ENCODE results near the gene USE1.

- no peak for TF ChIP-seq POLR2A (IDR thresholded peaks at IDR 0.05)
- TF ChIP-seq, protein P1, sequence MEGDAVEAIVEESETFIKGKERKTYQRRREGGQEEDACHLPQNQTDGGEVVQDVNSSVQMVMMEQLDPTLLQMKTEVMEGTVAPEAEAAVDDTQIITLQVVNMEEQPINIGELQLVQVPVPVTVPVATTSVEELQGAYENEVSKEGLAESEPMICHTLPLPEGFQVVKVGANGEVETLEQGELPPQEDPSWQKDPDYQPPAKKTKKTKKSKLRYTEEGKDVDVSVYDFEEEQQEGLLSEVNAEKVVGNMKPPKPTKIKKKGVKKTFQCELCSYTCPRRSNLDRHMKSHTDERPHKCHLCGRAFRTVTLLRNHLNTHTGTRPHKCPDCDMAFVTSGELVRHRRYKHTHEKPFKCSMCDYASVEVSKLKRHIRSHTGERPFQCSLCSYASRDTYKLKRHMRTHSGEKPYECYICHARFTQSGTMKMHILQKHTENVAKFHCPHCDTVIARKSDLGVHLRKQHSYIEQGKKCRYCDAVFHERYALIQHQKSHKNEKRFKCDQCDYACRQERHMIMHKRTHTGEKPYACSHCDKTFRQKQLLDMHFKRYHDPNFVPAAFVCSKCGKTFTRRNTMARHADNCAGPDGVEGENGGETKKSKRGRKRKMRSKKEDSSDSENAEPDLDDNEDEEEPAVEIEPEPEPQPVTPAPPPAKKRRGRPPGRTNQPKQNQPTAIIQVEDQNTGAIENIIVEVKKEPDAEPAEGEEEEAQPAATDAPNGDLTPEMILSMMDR (IDR thresholded peaks at IDR 0.05) = peak; percentile 75 to 85 (median 81)
Observed at GRCh38 chr19:17260842-17261325, 45.7 kb downstream of the USE1 start.

Measured in prostate gland (tissue), 2 donors.